Cardiac muscle cell (in vitro differentiated cells and primary cell): ENCODE data around the gene DLGAP1. TPM values are rescaled to one million over a fixed set of nuclear protein-coding genes. Genes with fewer than 3 reads are reported as not detected.

ENCODE experiments used
- DNase-seq, 2 donors: peaks; one replicate each; pipeline versions ENCODE4 v3.0.0 to v3.0.0-alpha.2; 2010 to 2017; ENCODE audit warnings: low read depth in 1 of 2, low spot score in 1 of 2
- H3K27ac ChIP-seq: fragments of 200-600 bp; sonication (generic); 2 replicates; pipeline ENCODE4 v1.5.1; 2016
- H3K27me3 ChIP-seq: fragments of 200-600 bp; sonication (generic); 2 replicates; pipeline ENCODE4 v1.6.0; 2016; ENCODE audit warnings: control low read depth
- H3K36me3 ChIP-seq: fragments of 200-600 bp; sonication (generic); 2 replicates; pipeline ENCODE4 v1.5.1; 2016; ENCODE audit warnings: control low read depth
- H3K4me1 ChIP-seq: fragments of 200-600 bp; sonication (generic); 2 replicates; pipeline ENCODE4 v1.8.1; 2017; ENCODE audit warnings: low read depth, mild to moderate bottlenecking, mixed run types
- H3K4me3 ChIP-seq: fragments of 200-600 bp; sonication (generic); 2 replicates; pipeline ENCODE4 v1.5.1; 2016; ENCODE audit warnings: mild to moderate bottlenecking
- H3K9me3 ChIP-seq: fragments of 200-600 bp; sonication (generic); 2 replicates; pipeline ENCODE4 v1.5.1; 2017; ENCODE audit warnings: low read depth, mild to moderate bottlenecking, control low read depth
- polyA plus RNA-seq: library from polyadenylated mRNA; unstranded; fragments of >200 nt; fragmentation: Nextera tagmentation; extraction: Ambion mirVana; gene quantifications from 2 replicates; pipeline ENCODE4 v1.2.1, GENCODE V29; 2016
- total RNA-seq: library from RNA; depleted of rRNA; stranded (reverse); fragments of >200 nt; gene quantifications from 2 replicates; pipeline ENCODE4 v1.2.3, GENCODE V29; 2016
- TF ChIP-seq, protein P1 (sequence below): IDR thresholded peaks from 2 replicates; pipeline ENCODE4 v1.5.1; 2012; ENCODE audit warnings: low read depth, mild to moderate bottlenecking, low read length

DLGAP1 gene
- total and polyA plus RNA-seq, 2 experiments from 2014 or later, result 2.5 to 7.9 TPM

DNA sequence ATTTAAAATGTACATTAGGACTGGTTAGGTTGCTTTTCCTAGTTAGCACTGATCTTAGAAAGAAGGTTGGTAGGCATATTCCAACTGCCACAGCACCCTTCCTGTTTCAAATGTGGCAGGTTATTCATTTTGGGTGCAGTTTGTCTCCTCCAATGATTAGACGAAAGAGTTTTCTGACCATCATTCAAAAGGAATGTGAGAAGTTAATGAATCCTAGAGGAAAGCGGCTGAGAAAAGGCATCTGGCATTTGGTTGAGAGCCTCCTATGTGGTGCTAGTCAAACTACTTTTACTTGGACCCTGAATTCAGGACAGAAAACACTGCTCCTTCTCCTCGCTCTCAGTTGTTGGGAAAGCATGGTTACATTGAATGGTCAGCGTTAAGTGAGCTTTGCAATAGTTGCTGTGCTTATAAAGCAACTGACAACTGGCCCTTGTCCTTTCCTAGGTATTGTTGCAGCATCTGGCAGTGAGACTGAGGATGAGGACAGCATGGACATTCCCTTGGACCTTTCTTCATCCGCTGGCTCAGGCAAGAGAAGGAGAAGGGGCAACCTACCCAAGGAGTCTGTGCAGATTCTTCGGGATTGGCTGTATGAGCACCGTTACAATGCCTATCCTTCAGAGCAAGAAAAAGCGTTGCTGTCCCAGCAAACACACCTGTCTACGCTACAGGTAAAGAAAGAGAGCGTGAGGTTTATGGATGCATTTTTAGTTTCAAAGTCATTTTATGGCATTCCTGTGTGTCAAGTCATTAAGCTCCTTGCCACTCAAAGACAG, 999.0 kb downstream of the DLGAP1 start:
- TF ChIP-seq, protein P1, sequence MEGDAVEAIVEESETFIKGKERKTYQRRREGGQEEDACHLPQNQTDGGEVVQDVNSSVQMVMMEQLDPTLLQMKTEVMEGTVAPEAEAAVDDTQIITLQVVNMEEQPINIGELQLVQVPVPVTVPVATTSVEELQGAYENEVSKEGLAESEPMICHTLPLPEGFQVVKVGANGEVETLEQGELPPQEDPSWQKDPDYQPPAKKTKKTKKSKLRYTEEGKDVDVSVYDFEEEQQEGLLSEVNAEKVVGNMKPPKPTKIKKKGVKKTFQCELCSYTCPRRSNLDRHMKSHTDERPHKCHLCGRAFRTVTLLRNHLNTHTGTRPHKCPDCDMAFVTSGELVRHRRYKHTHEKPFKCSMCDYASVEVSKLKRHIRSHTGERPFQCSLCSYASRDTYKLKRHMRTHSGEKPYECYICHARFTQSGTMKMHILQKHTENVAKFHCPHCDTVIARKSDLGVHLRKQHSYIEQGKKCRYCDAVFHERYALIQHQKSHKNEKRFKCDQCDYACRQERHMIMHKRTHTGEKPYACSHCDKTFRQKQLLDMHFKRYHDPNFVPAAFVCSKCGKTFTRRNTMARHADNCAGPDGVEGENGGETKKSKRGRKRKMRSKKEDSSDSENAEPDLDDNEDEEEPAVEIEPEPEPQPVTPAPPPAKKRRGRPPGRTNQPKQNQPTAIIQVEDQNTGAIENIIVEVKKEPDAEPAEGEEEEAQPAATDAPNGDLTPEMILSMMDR, result no peak
- Histone ChIP-seq H3K27me3 (no peaks in the 10 kb centered on the region), H3K27ac (peak overlapping the region; percentile 20), H3K9me3 (no peaks in the 10 kb centered on the region), H3K4me3 (no peak overlapping the region), H3K36me3 (peaks cover 41% of the 10 kb centered on the region), H3K4me1 (peaks cover 18% of the 10 kb centered on the region)
- DNase-seq, result peak in 1 of 2 donors; percentile 59

DNA sequence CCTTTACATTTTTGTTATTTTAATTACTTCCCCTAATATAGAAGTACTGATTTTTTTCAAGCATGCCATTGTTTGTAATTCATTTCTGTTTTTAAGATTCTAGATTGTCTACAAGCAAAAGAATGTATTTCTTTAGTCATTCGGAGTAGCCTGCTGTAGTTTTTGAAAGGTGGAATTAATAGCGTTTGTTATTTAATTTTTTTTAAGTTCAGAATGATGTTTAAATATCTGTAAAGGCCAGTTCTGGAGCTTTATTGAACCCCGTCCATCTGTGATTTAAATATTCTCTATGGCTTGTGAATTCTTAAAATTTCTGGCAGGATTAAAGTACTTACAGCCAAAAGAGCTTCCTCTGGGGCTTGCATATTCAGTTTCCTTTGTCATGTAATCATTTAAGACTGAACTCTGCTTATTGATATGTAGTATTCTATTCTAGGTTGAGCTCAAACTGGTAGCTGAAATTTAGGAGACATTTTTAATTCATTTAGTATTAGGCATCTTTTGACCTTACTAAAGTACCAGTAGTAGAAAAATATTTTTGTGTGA, 999.9 kb downstream of the DLGAP1 start:
- no peak for DNase-seq
- Histone ChIP-seq H3K4me1 (peaks cover 18% of the 10 kb centered on the region), H3K36me3 (peaks cover 36% of the 10 kb centered on the region), H3K9me3 (no peaks in the 10 kb centered on the region), H3K27ac (peak overlapping the region; percentile 94), H3K4me3 (peak overlapping the region; percentile 97), H3K27me3 (no peaks in the 10 kb centered on the region)
- TF ChIP-seq, protein P1, result no peak

DNA sequence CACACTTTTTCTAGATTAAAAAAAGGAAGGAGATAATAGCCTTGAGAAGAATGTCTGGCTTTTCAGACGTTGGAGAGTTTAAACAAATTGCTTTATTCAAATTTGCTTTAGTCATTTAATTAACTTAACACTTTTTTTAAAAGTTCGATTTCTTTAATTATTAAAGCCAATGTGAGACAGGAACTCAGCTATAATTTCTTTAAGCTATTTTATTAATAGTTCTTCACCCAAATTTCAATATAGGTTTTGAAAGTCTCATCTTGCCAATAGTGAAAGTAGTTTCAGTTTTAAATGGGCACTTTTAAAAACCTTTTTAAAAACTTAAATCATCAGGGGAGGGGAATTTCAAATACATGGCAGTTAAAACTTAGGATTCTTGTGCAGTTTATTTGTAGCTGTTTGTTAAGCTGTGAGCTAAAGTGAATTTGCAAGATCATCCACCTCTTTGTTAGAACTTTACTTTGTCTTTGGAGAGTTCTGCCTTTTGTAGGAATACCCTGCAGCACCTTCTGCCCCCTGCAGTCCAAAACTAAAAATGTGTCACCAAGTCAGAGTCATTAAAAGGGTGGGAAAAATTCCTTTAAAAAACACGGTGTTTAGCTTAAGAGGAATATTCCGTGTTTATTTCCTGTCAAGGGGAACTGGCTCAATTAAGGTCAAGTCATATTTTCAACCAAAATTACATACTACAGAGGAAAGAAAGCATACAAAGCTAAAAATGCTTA, 1000.6 kb downstream of the DLGAP1 start:
- Histone ChIP-seq H3K27ac (peak overlapping the region; percentile 94), H3K4me3 (peak overlapping the region; percentile 97), H3K27me3 (no peaks in the 10 kb centered on the region), H3K9me3 (no peaks in the 10 kb centered on the region), H3K36me3 (peaks cover 33% of the 10 kb centered on the region), H3K4me1 (peaks cover 18% of the 10 kb centered on the region)
- TF ChIP-seq, protein P1, result peak; percentile 67
- peak; percentile 54 to 78 for DNase-seq

DNA sequence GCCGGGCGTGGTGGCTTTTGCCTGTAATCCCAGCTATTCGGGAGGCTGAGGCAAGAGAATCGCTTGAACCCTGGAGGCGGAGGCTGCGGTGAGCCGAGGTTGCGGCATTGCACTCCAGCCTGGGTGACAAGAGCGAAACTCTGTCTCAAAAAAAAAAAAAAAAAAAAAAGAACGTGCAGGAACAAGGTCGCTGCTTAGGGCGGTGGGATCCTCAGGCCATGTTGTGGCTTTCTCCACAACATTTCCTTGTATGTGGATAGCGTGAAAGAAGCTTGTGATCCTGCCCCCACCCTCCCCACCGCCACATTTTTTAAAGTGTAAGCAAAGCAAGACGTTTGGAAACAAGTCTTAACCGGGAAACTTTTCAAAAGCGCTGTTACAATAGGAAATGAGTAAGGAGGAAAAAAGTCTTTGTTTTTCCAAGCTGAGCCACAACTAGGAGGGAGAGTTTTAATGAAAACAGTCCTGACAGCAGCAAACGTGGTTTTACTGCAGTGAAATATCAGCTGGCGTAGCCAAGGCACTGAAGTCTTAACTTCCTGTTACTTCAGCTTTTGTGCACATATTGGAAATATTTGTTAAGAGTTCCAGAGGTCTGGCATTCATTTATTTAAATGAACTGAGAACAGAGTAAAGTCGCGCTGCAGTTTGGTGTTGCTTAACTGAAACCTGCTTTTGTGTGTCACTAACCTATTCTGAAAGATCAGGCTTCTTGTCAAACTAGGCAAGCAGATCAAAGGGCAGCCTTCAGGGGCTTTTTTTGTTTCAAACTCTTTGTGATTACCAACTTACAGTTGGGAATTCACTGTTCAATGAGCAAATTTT, 1001.4 kb downstream of the DLGAP1 start:
- Histone ChIP-seq H3K27me3 (no peaks in the 10 kb centered on the region), H3K27ac (peak overlapping the region; percentile 94), H3K9me3 (no peaks in the 10 kb centered on the region), H3K4me3 (peak overlapping the region; percentile 97), H3K36me3 (peaks cover 25% of the 10 kb centered on the region), H3K4me1 (peaks cover 18% of the 10 kb centered on the region)
- TF ChIP-seq, protein P1, result no peak
- peak; percentile 28 to 96 for DNase-seq
